ENCODE results near the gene RABGAP1. TPM values are rescaled to one million over a fixed set of nuclear protein-coding genes. Genes with fewer than 3 reads are reported as not detected.

Gene RABGAP1
- total and polyA plus RNA-seq, 10 of the 15 experiments (the other 5 are each of a cell fraction or from before 2014, with no cell fraction given), result 2.6 to 31.6 (median 12.5) TPM

GRCh38 chr9:122931226-122932121 is 9.3 kb upstream of the RABGAP1 start, which contains the start of gene ZBTB26 (continued):
- no peak for TF ChIP-seq PKNOX1 (IDR thresholded peaks at IDR 0.05)
- peak; percentile 63; the same call in 1 of the 2 replicates for TF ChIP-seq RB1 (IDR thresholded peaks at IDR 0.05; ENCODE audit: borderline replicate concordance)
- TF ChIP-seq RCOR1 (conservative IDR thresholded peaks at IDR 0.05; ENCODE audit: low read depth, low read length), result no peak
- TF ChIP-seq IKZF2 (IDR thresholded peaks at IDR 0.05), result peak; percentile 68 to 80; a peak in 3 of 4 replicates
- TF ChIP-seq CEBPB (IDR thresholded peaks at IDR 0.05; ENCODE audit: borderline replicate concordance in 1 of 2, low read depth in 2 of 2, low read length in 2 of 2), result no peak
- TF ChIP-seq POU2F2 (IDR thresholded peaks at IDR 0.05; ENCODE audit: borderline replicate concordance, low read depth, low read length), result no peak; the same call in 2 of the 3 replicates
- peak; percentile 77; the same call in 1 of the 2 replicates for TF ChIP-seq TBL1XR1 (IDR thresholded peaks at IDR 0.05; ENCODE audit: low read depth, low read length)
- TF ChIP-seq NFYA (IDR thresholded peaks at IDR 0.05; ENCODE audit: borderline replicate concordance, low read depth, low read length), result no peak
- TF ChIP-seq NR2C2 (IDR thresholded peaks at IDR 0.05; ENCODE audit: borderline replicate concordance, control insufficient read depth, insufficient read length, low read depth), result no peak
- TF ChIP-seq LARP7 (IDR thresholded peaks at IDR 0.05), result peak; percentile 81; the same call in 1 of the 2 replicates
- peak; percentile 87 for TF ChIP-seq PML (IDR thresholded peaks at IDR 0.05; ENCODE audit: low read length)
- no peak for TF ChIP-seq ZBTB4 (CRISPR knock-in tag; IDR thresholded peaks at IDR 0.05)
- TF ChIP-seq ZNF207 (IDR thresholded peaks at IDR 0.05; ENCODE audit: borderline replicate concordance), result peak; percentile 47; the same call in 1 of the 2 replicates
- no peak for TF ChIP-seq ZBTB33 (IDR thresholded peaks at IDR 0.05)
- TF ChIP-seq CTCF (IDR thresholded peaks at IDR 0.05 in 2 of 3, conservative IDR thresholded peaks at IDR 0.05 in 1 of 3; ENCODE audit: control insufficient read depth in 2 of 3, extremely low read depth in 1 of 3, insufficient read depth in 1 of 3, low read depth in 3 of 3, low read length in 3 of 3), result no peak
- TF ChIP-seq NR2F1 (conservative IDR thresholded peaks at IDR 0.05), result peak; percentile 60
- TF ChIP-seq CREM (IDR thresholded peaks at IDR 0.05; ENCODE audit: low read depth), result peak; percentile 56; the same call in 1 of the 2 replicates
- no peak for TF ChIP-seq ATF3 (IDR thresholded peaks at IDR 0.05; ENCODE audit: borderline replicate concordance, extremely low read depth, low read depth, low read length)
- TF ChIP-seq ZNF622 (IDR thresholded peaks at IDR 0.05), result no peak
- no peak for TF ChIP-seq YBX1 (IDR thresholded peaks at IDR 0.05)
- peak; percentile 98 for TF ChIP-seq MEF2B (IDR thresholded peaks at IDR 0.05; ENCODE audit: partially characterized antibody, poor library complexity, severe bottlenecking)
